ENCODE results near the gene C4A. TPM values are rescaled to one million over a fixed set of nuclear protein-coding genes. Genes with fewer than 3 reads are reported as not detected.

Gene C4A
- polyA plus RNA-seq, 1 donor (not counting 4 experiments of a cell fraction or from before 2014, with no cell fraction given), result 1.2 TPM

DNA sequence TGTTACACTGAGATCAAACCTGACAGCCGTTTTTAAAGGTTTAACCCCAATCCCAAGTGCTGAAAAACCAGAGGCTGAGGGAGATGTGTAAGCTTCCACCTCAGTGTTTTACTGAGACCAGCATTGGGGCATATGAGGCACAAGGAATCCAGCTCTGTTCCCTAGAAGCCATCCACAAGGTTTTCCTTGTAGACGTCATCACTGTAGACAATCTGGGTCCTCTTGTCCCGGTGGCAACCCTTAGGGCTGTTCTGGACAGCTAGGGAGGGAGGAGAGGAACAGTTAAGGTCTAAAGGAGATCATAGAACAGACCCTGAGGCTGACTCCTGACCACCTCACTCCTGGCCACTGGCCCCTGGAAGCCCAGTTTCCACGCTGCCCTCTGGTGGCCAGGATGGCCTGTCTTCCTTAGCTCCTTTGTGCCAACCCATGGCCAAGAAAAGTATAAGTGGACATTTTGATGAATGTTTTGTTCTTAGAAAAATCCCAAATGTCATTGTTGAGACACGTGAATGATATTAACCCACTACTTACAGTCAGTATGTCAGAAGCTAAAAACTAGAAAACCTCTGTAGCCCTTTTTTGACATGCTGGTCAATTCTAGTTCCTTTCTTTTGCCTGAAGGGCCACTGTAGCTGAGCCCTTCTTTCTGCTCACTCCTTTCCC, 29.6 kb upstream of the C4A start:
- Histone ChIP-seq H3K27ac (ENCODE audit: control insufficient read depth, insufficient read depth, low read length) (no peak overlapping the region), H3K4me1 (ENCODE audit: control insufficient read depth, extremely low read depth, insufficient read depth, low read length) (peaks cover 5% of the 10 kb centered on the region), H3K36me3 (ENCODE audit: control insufficient read depth in 2 of 2, extremely low read depth in 1 of 2, insufficient read depth in 2 of 2, low read length in 2 of 2) (peaks cover 29 to 47% of the 10 kb centered on the region in 2 experiments), H2AFZ (ENCODE audit: control insufficient read depth, low read length) (no peak overlapping the region), H3K27me3 (ENCODE audit: control insufficient read depth, extremely low read depth, insufficient read depth, low read length) (no peaks in the 10 kb centered on the region), H3K4me2 (ENCODE audit: control insufficient read depth, extremely low read depth, insufficient read depth, low read depth, low read length) (no peak overlapping the region), H4K20me1 (ENCODE audit: control insufficient read depth, extremely low read depth, insufficient read depth, low read length) (no peaks in the 10 kb centered on the region), H3K4me3 (ENCODE audit: control insufficient read depth in 2 of 3, extremely low read depth in 1 of 3, insufficient read depth in 2 of 3, low read depth in 1 of 3, low read length in 3 of 3) (no peak overlapping the region), H3K9me3 (ENCODE audit: control insufficient read depth, low read depth, low read length) (no peaks in the 10 kb centered on the region), H3K79me2 (ENCODE audit: control insufficient read depth, insufficient read depth, low read length) (peaks cover 3% of the 10 kb centered on the region), H3K9me1 (ENCODE audit: control insufficient read depth, extremely low read depth, insufficient read depth, low read length) (no peaks in the 10 kb centered on the region), H3K9ac (ENCODE audit: control insufficient read depth, extremely low read depth, insufficient read depth, low read length) (no peak overlapping the region)
- DNase-seq (ENCODE audit: low read depth, low spot score) (no peak), FAIRE-seq (peak; percentile 13)
- dilution Hi-C loops (cut with MboI; ENCODE audit: extremely low pct_ligation_motif_present, low sequenced_read_pairs), result no loop called here
- TF ChIP-seq, protein P1, sequence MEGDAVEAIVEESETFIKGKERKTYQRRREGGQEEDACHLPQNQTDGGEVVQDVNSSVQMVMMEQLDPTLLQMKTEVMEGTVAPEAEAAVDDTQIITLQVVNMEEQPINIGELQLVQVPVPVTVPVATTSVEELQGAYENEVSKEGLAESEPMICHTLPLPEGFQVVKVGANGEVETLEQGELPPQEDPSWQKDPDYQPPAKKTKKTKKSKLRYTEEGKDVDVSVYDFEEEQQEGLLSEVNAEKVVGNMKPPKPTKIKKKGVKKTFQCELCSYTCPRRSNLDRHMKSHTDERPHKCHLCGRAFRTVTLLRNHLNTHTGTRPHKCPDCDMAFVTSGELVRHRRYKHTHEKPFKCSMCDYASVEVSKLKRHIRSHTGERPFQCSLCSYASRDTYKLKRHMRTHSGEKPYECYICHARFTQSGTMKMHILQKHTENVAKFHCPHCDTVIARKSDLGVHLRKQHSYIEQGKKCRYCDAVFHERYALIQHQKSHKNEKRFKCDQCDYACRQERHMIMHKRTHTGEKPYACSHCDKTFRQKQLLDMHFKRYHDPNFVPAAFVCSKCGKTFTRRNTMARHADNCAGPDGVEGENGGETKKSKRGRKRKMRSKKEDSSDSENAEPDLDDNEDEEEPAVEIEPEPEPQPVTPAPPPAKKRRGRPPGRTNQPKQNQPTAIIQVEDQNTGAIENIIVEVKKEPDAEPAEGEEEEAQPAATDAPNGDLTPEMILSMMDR (optimal IDR thresholded peaks at IDR 0.05 in 1 of 3, IDR thresholded peaks at IDR 0.05 in 1 of 3, conservative IDR thresholded peaks at IDR 0.05 in 1 of 3; ENCODE audit: extremely low read depth in 1 of 3, insufficient read depth in 2 of 3, low read length in 3 of 3), result peak in 2 of 3 experiments; percentile 75 to 76
- TF ChIP-seq EZH2 (IDR thresholded peaks at IDR 0.05; ENCODE audit: low read length), result no peak

DNA sequence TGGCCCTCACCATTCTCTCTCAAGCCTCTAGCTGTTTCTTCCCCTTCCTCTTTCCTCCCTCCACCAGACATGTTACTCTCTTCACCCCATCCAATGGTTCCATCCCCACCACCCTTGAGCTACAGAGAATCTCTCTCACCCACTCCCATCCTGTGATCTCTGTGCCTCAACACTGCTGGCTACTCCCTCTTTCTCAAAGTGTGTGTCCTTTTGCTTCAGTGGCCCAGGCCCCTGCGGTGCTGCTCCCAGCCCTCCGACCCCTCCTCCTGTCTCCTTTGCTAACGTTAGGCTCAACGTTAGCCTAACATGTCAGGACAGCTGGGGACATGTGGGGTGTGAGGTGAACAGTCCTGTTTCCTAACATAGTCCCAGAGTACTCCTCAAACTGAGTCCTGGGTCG, 29.0 kb upstream of the C4A start:
- dilution Hi-C loops (cut with MboI; ENCODE audit: extremely low pct_ligation_motif_present, low sequenced_read_pairs), result no loop called here
- no peak overlapping the region for H3K27ac ChIP-seq (ENCODE audit: control insufficient read depth, insufficient read depth, low read length)
- peaks cover 29 to 47% of the 10 kb centered on the region in 2 experiments for H3K36me3 ChIP-seq (ENCODE audit: control insufficient read depth in 2 of 2, extremely low read depth in 1 of 2, insufficient read depth in 2 of 2, low read length in 2 of 2)
- peaks cover 9% of the 10 kb centered on the region for H3K4me1 ChIP-seq (ENCODE audit: control insufficient read depth, extremely low read depth, insufficient read depth, low read length)
- H3K79me2 ChIP-seq (ENCODE audit: control insufficient read depth, insufficient read depth, low read length), result peaks cover 7% of the 10 kb centered on the region
- TF ChIP-seq, protein P1 (optimal IDR thresholded peaks at IDR 0.05 in 1 of 3, IDR thresholded peaks at IDR 0.05 in 1 of 3, conservative IDR thresholded peaks at IDR 0.05 in 1 of 3; ENCODE audit: extremely low read depth in 1 of 3, insufficient read depth in 2 of 3, low read length in 3 of 3), result no peak
- no peak for TF ChIP-seq EZH2 (IDR thresholded peaks at IDR 0.05; ENCODE audit: low read length)
- DNase-seq (ENCODE audit: low read depth, low spot score) (no peak), FAIRE-seq (no peak)
- no peak overlapping the region for H2AFZ ChIP-seq (ENCODE audit: control insufficient read depth, low read length)
- H3K9ac ChIP-seq (ENCODE audit: control insufficient read depth, extremely low read depth, insufficient read depth, low read length), result no peak overlapping the region
- no peaks in the 10 kb centered on the region for H3K9me3 ChIP-seq (ENCODE audit: control insufficient read depth, low read depth, low read length)
- H3K27me3 ChIP-seq (ENCODE audit: control insufficient read depth, extremely low read depth, insufficient read depth, low read length), result no peaks in the 10 kb centered on the region
- no peaks in the 10 kb centered on the region for H4K20me1 ChIP-seq (ENCODE audit: control insufficient read depth, extremely low read depth, insufficient read depth, low read length)
- H3K4me3 ChIP-seq (ENCODE audit: control insufficient read depth in 2 of 3, extremely low read depth in 1 of 3, insufficient read depth in 2 of 3, low read depth in 1 of 3, low read length in 3 of 3), result no peak overlapping the region
- H3K9me1 ChIP-seq (ENCODE audit: control insufficient read depth, extremely low read depth, insufficient read depth, low read length), result no peaks in the 10 kb centered on the region
- H3K4me2 ChIP-seq (ENCODE audit: control insufficient read depth, extremely low read depth, insufficient read depth, low read depth, low read length), result no peak overlapping the region
